Measurements from ENCODE around the gene NOP9. TPM values are rescaled to one million over a fixed set of nuclear protein-coding genes. Genes with fewer than 3 reads are reported as not detected.

The NOP9 gene
- total and polyA plus RNA-seq, 9 of the 15 experiments (the other 6 are each of a cell fraction or from before 2014, with no cell fraction given) = 1.0 to 27.9 (median 15.1) TPM

DNA sequence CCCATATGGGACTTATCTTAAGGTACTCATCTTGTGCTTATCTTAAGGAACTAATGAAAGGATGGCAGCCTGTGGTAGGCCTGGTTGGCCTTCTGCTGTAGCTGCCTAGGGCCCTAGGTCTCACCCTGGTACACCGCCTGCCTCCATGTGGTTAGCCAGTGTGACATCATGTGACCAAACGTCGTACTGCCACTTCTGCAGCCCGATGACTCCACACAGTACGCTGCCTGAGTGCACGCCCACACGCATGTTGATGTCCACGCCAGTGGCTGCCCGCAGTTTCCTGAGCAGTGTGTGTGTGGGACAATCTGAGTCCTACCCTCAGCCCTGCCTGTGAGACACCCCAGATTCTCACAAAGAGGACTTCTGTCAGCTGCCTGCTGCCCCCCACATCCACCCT is 30.1 kb downstream of the NOP9 start (continued):
- TF ChIP-seq RAD51 (IDR thresholded peaks at IDR 0.05; ENCODE audit: borderline replicate concordance, low read depth) (no peak), L3MBTL2 (IDR thresholded peaks at IDR 0.05) (0 out of 2 replicates have a peak, but pooled peaks have one; percentile 39)

DNA sequence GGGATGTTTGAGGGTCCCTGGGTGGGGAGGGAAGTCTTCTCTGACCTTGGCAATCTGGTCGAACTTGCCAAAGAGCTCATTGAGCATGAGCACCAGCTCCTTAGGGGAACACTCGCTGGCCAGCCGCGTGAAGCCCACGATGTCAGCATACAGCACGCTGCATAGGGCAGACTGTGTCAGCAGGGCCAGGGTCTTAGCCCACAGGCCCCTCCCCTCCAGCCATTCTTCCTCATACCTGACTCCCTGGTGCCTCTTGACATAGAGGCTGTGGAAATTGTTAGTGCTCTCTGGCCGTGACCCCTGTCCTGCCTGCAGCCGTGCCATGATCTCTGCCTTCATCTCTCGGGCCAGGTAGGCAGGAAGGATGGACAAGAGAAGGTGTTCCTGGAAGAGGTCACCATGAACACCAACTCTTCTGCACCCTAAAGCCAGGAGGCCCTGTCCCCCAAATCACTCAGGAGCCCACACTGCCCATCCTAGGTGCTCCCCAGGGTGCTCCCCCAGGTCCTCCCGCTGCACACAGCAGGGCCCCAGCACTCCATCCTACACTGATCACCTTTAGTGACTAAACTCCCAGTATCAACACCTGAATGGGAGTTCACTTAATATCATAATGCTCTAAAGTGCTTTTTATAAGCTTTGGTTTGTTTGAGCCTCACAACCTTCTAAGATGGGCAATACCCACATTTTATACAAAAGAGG is 31.5 kb downstream of the NOP9 start:
- Histone ChIP-seq H3K27me3 (ENCODE audit: control insufficient read depth in 2 of 2, insufficient read depth in 2 of 2, low read length in 2 of 2) (no peaks in the 10 kb centered on the region), H3K4me2 (ENCODE audit: insufficient read depth, low read length) (no peak overlapping the region), H2AFZ (ENCODE audit: low read depth, low read length) (no peak overlapping the region), H3K4me1 (replicated peaks in 1 of 2; ENCODE audit: control insufficient read depth in 2 of 2, insufficient read depth in 2 of 2, low read length in 2 of 2) (peaks cover 5 to 36% of the 10 kb centered on the region in 2 experiments; a peak in 4 of 5 replicates), H3K79me2 (ENCODE audit: control insufficient read depth, insufficient read depth, low read length) (no peaks in the 10 kb centered on the region), H3K9ac (ENCODE audit: insufficient read depth in 1 of 2, low read depth in 2 of 2, low read length in 2 of 2) (0 out of 4 replicates have a peak overlapping the region, but pooled peaks of 1 of the 2 experiments have one; percentile 17), H3K27ac (ENCODE audit: extremely low read depth, low read depth, low read length) (no peak overlapping the region), H3K9me3 (replicated peaks; ENCODE audit: control insufficient read depth, insufficient read depth, low read depth, low read length) (no peaks in the 10 kb centered on the region), H4K20me1 (replicated peaks; ENCODE audit: control insufficient read depth, insufficient read depth, low read length) (no peaks in the 10 kb centered on the region), H3K9me1 (ENCODE audit: control insufficient read depth, insufficient read depth, low read length) (no peaks in the 10 kb centered on the region), H3K4me3 (no peak overlapping the region), H3K36me3 (ENCODE audit: control insufficient read depth, insufficient read depth, low read length) (no peaks in the 10 kb centered on the region)
- in situ Hi-C loops (cut with MboI) = loop anchor here (5.0 to 25.0 kb wide), 2 partner anchors 101 to 356 kb away; no protein-coding TSS in a partner anchor
- 39% methylated on average over 4 of the region's 10 CpGs for WGBS (ENCODE audit: insufficient coverage, low coverage, missing lambda C conversion rate)
- FAIRE-seq (no peak), DNase-seq (ENCODE audit: extremely low read depth in 1 of 4, low spot score in 3 of 4) (no peak), ATAC-seq (no peak)
- BruUV-seq (replicated peaks) = no TSS peak
- CTCF ChIA-PET (ENCODE audit: low intra/inter-chr PET ratio) = interaction anchor here (0.6 to 0.8 kb wide), 2 partner anchors 106 to 170 kb away, joined by 3 read pairs; partner anchors contain the start of gene IRF9
- intact Hi-C loops (cut with micrococcal nuclease) = loop anchor here (5.0 kb wide), 1 partner anchor 36 kb away; the partner anchor contains the start of gene NFATC4
- POLR2A ChIA-PET = interaction anchor here (0.6 kb wide), 1 partner anchor 16 kb away, joined by 3 read pairs; no protein-coding TSS in a partner anchor
- peak; percentile 92 for TF ChIP-seq ZNF263 (CRISPR knock-in tag; IDR thresholded peaks at IDR 0.05; ENCODE audit: borderline replicate concordance)
- TF ChIP-seq, protein P1, sequence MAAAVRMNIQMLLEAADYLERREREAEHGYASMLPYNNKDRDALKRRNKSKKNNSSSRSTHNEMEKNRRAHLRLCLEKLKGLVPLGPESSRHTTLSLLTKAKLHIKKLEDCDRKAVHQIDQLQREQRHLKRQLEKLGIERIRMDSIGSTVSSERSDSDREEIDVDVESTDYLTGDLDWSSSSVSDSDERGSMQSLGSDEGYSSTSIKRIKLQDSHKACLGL (CRISPR knock-in tag; IDR thresholded peaks at IDR 0.05; ENCODE audit: borderline replicate concordance, poor library complexity, severe bottlenecking) = no peak
